OCI-LY7 (cell line): Measurements from ENCODE around the gene UBE4A. TPM values are rescaled to one million over a fixed set of nuclear protein-coding genes. Genes with fewer than 3 reads are reported as not detected.

Experiments
- BruUV-seq: library from RNA; stranded (reverse); fragments of 400-500 nt; replicated peaks from 2 replicates; lab custom pipeline; 2021; lab: Mats Ljungman, UMichigan
- CTCF ChIA-PET: fragments of 300-600 bp; sonication (Branson Sonifier 250); formaldehyde crosslinking; loops from one replicate; lab custom pipeline; 2022; ENCODE audit warnings: antibody characterized with exemption; ENCODE audit not compliant: unreplicated experiment; lab: Charles Lee
- POLR2A ChIA-PET: fragments of 300-600 bp; sonication (Branson Sonifier 250); formaldehyde crosslinking; loops from one replicate; lab custom pipeline; 2022; ENCODE audit warnings: antibody characterized with exemption; lab: Charles Lee
- DNase-seq: peaks from one replicate; pipeline ENCODE4 v3.0.0-alpha.2; 2015; ENCODE audit warnings: low spot score
- H2AFZ ChIP-seq: fragments of 200-600 bp; sonication (generic), shearing (Covaris generic); 2 replicates; pipeline ENCODE4 v1.6.1; 2014; ENCODE audit warnings: mild to moderate bottlenecking, antibody characterized with exemption, low read length, moderate library complexity
- H3K27ac ChIP-seq: fragments of 200-600 bp; sonication (generic); 2 replicates; pipeline ENCODE4 v1.5.1; 2014; ENCODE audit warnings: mixed run types, low read depth, mild to moderate bottlenecking, moderate library complexity, low read length, inconsistent platforms; ENCODE audit not compliant: poor library complexity, severe bottlenecking
- H3K36me3 ChIP-seq: fragments of 200-600 bp; sonication (generic); 2 replicates; pipeline ENCODE4 v1.6.1; 2014; ENCODE audit warnings: mild to moderate bottlenecking, antibody characterized with exemption, low read length, moderate library complexity, mixed read lengths; ENCODE audit not compliant: insufficient read depth
- H3K4me1 ChIP-seq: fragments of 200-600 bp; sonication (generic); 2 replicates; pipeline ENCODE4 v1.5.1; 2014; ENCODE audit warnings: mild to moderate bottlenecking, low read length; ENCODE audit not compliant: insufficient read depth, poor library complexity, severe bottlenecking
- H3K4me2 ChIP-seq: fragments of 200-600 bp; sonication (generic); 2 replicates; pipeline ENCODE4 v1.6.1; 2014; ENCODE audit warnings: mild to moderate bottlenecking, low read length
- H3K4me3 ChIP-seq: fragments of 200-600 bp; sonication (generic); 2 replicates; pipeline ENCODE4 v1.5.1; 2014; ENCODE audit warnings: mild to moderate bottlenecking, low read depth, low read length; ENCODE audit not compliant: poor library complexity, severe bottlenecking
- H3K79me2 ChIP-seq: fragments of 200-600 bp; sonication (generic); 2 replicates; pipeline ENCODE4 v1.6.1; 2016; ENCODE audit warnings: low read depth, mild to moderate bottlenecking, low read length, moderate library complexity, mixed read lengths; ENCODE audit not compliant: insufficient read depth
- H3K9me2 ChIP-seq: fragments of 200-600 bp; sonication (generic); 2 replicates; pipeline ENCODE4 v1.6.1; 2016; ENCODE audit warnings: mild to moderate bottlenecking, low read length, mixed read lengths; ENCODE audit not compliant: insufficient read depth
- H3K9me3 ChIP-seq: fragments of 200-600 bp; sonication (generic); 2 replicates; pipeline ENCODE4 v1.6.1; 2014; ENCODE audit warnings: mild to moderate bottlenecking, mixed run types, low read length, mixed read lengths
- H4K20me1 ChIP-seq: fragments of 200-600 bp; sonication (generic); 2 replicates; pipeline ENCODE4 v1.6.1; 2014; ENCODE audit warnings: mild to moderate bottlenecking, antibody characterized with exemption, low read length, moderate library complexity, mixed read lengths; ENCODE audit not compliant: insufficient read depth
- CTCF ChIP-seq: fragments of 200-600 bp; sonication (generic); conservative IDR thresholded peaks from 2 replicates; pipeline ENCODE4 v1.5.1; 2014; ENCODE audit warnings: mild to moderate bottlenecking, antibody characterized with exemption, low read length, moderate library complexity, mixed read lengths
- EZH2phosphoT487 ChIP-seq: fragments of 200-600 bp; sonication (generic); IDR thresholded peaks from 2 replicates; pipeline ENCODE4 v1.6.1; 2018; ENCODE audit warnings: low read depth, borderline replicate concordance, mild to moderate bottlenecking, mixed run types, antibody characterized with exemption, low read length, moderate library complexity, mixed read lengths
- intact Hi-C: fragments of 100-400 bp; cut with micrococcal nuclease; formaldehyde crosslinking; loops from one replicate; pipeline ENCODE4 v1.10.0; 2022; ENCODE audit not compliant: unreplicated experiment
- total RNA-seq, 2 experiments: library from RNA; depleted of rRNA in 1 of 2; stranded (reverse); fragments of >200 nt in 1 of 2; shearing (Covaris generic) in 1 of 2; gene quantifications; 2 replicates each; pipeline ENCODE4 v1.2.3, GENCODE V29; 2014 to 2022

The UBE4A gene
- total RNA-seq, 2 experiments from 2014 or later, result 28.0 to 38.4 TPM

GRCh38 chr11:118406599-118407166 lies 47.3 kb downstream of the UBE4A start:
- CTCF ChIA-PET, result no interaction called here
- intact Hi-C loops, result no loop called here

GRCh38 chr11:118410055-118410745 lies 50.8 kb downstream of the UBE4A start:
- intact Hi-C loops, result no loop called here
- no peak overlapping the region for H3K27ac ChIP-seq
- H3K4me1 ChIP-seq, result no peaks in the 10 kb centered on the region
- H4K20me1 ChIP-seq, result peaks cover 5% of the 10 kb centered on the region; the same call in 1 of the 2 replicates
- H3K79me2 ChIP-seq, result peaks cover 39% of the 10 kb centered on the region
- H2AFZ ChIP-seq, result no peak overlapping the region
- no peak for TF ChIP-seq EZH2phosphoT487
- no peak for TF ChIP-seq CTCF
- BruUV-seq, result no TSS peak
- H3K9me3 ChIP-seq, result no peaks in the 10 kb centered on the region
- ChIA-PET CTCF (no interaction called here), POLR2A (interaction anchor here (0.6 to 1.2 kb wide), 5 partner anchors 8 to 430 kb away, joined by 3 to 6 read pairs (median 4); no protein-coding TSS in a partner anchor)
- DNase-seq, result no peak
- peaks cover 71% of the 10 kb centered on the region for H3K36me3 ChIP-seq
- H3K4me3 ChIP-seq, result no peak overlapping the region
- no peaks in the 10 kb centered on the region for H3K9me2 ChIP-seq
- H3K4me2 ChIP-seq, result no peak overlapping the region

More at GRCh38 chr11:118406599-118407166, 47.3 kb downstream of the UBE4A start:
- POLR2A ChIA-PET, result interaction anchor here (0.6 to 1.4 kb wide), 3 partner anchors 10 to 260 kb away, joined by 3 to 4 read pairs (median 3); no protein-coding TSS in a partner anchor
- Histone ChIP-seq H3K79me2 (peaks cover 74% of the 10 kb centered on the region), H2AFZ (no peak overlapping the region), H4K20me1 (peaks cover 27% of the 10 kb centered on the region), H3K4me2 (no peak overlapping the region), H3K9me3 (no peaks in the 10 kb centered on the region), H3K27ac (no peak overlapping the region), H3K4me3 (no peak overlapping the region), H3K9me2 (no peaks in the 10 kb centered on the region), H3K4me1 (peaks cover 26% of the 10 kb centered on the region), H3K36me3 (peaks cover 84% of the 10 kb centered on the region)
- TF ChIP-seq CTCF (no peak), EZH2phosphoT487 (no peak)
- no TSS peak for BruUV-seq
- no peak for DNase-seq
